OCI-LY3 (cell line): ENCODE measurements around the gene MX1.

ENCODE experiments used
- H2AFZ ChIP-seq: fragments of 200-600, 300-600 bp; shearing (Covaris generic); 2 replicates; pipeline ENCODE4 v1.6.0; 2014; ENCODE audit warnings: antibody characterized with exemption, low read depth, low read length
- H3K27ac ChIP-seq: fragments of 200-600, 300-600 bp; sonication (generic); 2 replicates; pipeline ENCODE4 v1.5.1; 2014; ENCODE audit warnings: mild to moderate bottlenecking, low read length, moderate library complexity, mixed read lengths
- H3K27me3 ChIP-seq: fragments of 200-600, 300-600 bp; sonication (generic); 2 replicates; pipeline ENCODE4 v1.6.1; 2014; ENCODE audit warnings: low read depth, low read length, mixed read lengths
- H3K36me3 ChIP-seq: fragments of 200-600, 300-600 bp; sonication (generic); replicated peaks from 2 replicates; pipeline ENCODE3; 2014; ENCODE audit warnings: low read depth, low read length, mixed read lengths
- H3K4me1 ChIP-seq: fragments of 300-600, 200-600 bp; sonication (generic); 2 replicates; pipeline ENCODE4 v1.6.1; 2014; ENCODE audit warnings: low read length, mixed read lengths
- H3K4me2 ChIP-seq: fragments of 200-600, 300-600 bp; sonication (generic); 2 replicates; pipeline ENCODE4 v1.6.1; 2014; ENCODE audit warnings: low read length, mixed read lengths
- H3K4me3 ChIP-seq: fragments of 300-600, 200-600 bp; sonication (generic); 2 replicates; pipeline ENCODE4 v1.5.1; 2014; ENCODE audit warnings: antibody characterized with exemption, mild to moderate bottlenecking, low read length, moderate library complexity
- H3K79me2 ChIP-seq: fragments of 300-600, 200-600 bp; shearing (Covaris generic); 2 replicates; pipeline ENCODE4 v1.6.1; 2014; ENCODE audit warnings: mild to moderate bottlenecking, low read length, mixed read lengths
- H3K9ac ChIP-seq: fragments of 300-600, 200-600 bp; shearing (Covaris generic); 2 replicates; pipeline ENCODE4 v1.6.0; 2014; ENCODE audit warnings: mild to moderate bottlenecking, low read length, moderate library complexity
- H3K9me3 ChIP-seq: fragments of 200-600, 300-600 bp; shearing (Covaris generic); 2 replicates; pipeline ENCODE4 v1.6.1; 2014; ENCODE audit warnings: low read length, mixed read lengths; ENCODE audit not compliant: insufficient read depth
- H4K20me1 ChIP-seq: fragments of 200-600, 300-600 bp; sonication (generic); 2 replicates; pipeline ENCODE4 v1.6.1; 2016; ENCODE audit warnings: low read length, mixed read lengths; ENCODE audit not compliant: insufficient read depth
- CTCF ChIP-seq: fragments of 200-600, 300-600 bp; sonication (generic); IDR thresholded peaks from 2 replicates; pipeline ENCODE4 v1.5.1; 2014; ENCODE audit warnings: antibody characterized with exemption, low read length, low read depth
- EZH2phosphoT487 ChIP-seq: fragments of 200-600 bp; shearing (Covaris generic); IDR thresholded peaks from 2 replicates; pipeline ENCODE4 v1.6.1; 2018; ENCODE audit warnings: antibody characterized with exemption, mixed run types, low read depth

Gene MX1

GRCh38 chr21:41406340-41406739 is 19.7 kb upstream of the MX1 start:
- Histone ChIP-seq H3K36me3 (peaks cover 33% of the 10 kb centered on the region), H3K4me3 (no peak overlapping the region), H3K27me3 (no peaks in the 10 kb centered on the region), H4K20me1 (no peaks in the 10 kb centered on the region), H2AFZ (no peak overlapping the region), H3K79me2 (no peaks in the 10 kb centered on the region), H3K4me1 (no peaks in the 10 kb centered on the region), H3K9me3 (no peaks in the 10 kb centered on the region), H3K9ac (no peak overlapping the region), H3K27ac (no peak overlapping the region), H3K4me2 (no peak overlapping the region)
- TF ChIP-seq CTCF: no peak
- TF ChIP-seq EZH2phosphoT487: no peak

DNA sequence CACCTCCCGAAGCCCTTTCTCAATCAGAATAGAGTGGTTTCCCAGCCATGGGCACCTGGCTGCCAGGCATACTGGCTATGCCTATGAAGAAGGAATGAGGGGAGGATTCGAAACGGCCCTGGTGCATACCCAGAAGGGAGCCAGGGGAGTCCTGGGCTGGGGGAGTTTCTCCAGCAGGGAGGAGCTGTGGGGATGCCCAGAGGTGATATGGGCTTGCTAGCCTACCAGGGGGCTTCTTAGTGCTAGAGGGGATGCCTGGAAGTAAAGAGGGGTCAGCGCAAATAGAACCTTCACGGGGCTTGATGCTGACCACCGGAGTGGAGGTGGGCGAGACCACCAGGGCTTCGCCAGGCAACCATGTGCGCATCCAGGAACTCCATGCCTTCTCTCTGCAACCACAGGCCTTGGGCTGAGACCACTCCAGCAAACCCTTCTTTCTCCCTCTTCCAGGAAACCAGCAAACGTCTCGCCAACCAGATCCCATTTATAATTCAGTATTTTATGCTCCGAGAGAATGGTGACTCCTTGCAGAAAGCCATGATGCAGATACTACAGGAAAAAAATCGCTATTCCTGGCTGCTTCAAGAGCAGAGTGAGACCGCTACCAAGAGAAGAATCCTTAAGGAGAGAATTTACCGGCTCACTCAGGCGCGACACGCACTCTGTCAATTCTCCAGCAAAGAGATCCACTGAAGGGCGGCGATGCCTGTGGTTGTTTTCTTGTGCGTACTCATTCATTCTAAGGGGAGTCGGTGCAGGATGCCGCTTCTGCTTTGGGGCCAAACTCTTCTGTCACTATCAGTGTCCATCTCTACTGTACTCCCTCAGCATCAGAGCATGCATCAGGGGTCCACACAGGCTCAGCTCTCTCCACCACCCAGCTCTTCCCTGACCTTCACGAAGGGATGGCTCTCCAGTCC is 18.2 kb upstream of the MX1 start:
- TF ChIP-seq EZH2phosphoT487 (no peak), CTCF (no peak)
- H3K79me2 ChIP-seq: no peaks in the 10 kb centered on the region

GRCh38 chr21:41410361-41410760 is 15.7 kb upstream of the MX1 start:
- no peak for TF ChIP-seq CTCF
- no peak for TF ChIP-seq EZH2phosphoT487
- no peak overlapping the region for H3K9ac ChIP-seq

More for the DNA sequence above, 18.2 kb upstream of the MX1 start:
- Histone ChIP-seq H3K4me3 (no peak overlapping the region), H3K36me3 (peaks cover 30% of the 10 kb centered on the region), H2AFZ (no peak overlapping the region), H3K4me1 (no peaks in the 10 kb centered on the region), H3K9me3 (no peaks in the 10 kb centered on the region), H4K20me1 (no peaks in the 10 kb centered on the region), H3K4me2 (no peak overlapping the region), H3K27ac (no peak overlapping the region), H3K9ac (no peak overlapping the region), H3K27me3 (no peaks in the 10 kb centered on the region)

GRCh38 chr21:41410767-41411448 is 15.1 kb upstream of the MX1 start:
- no peaks in the 10 kb centered on the region for H3K9me3 ChIP-seq
- no peak overlapping the region for H3K4me2 ChIP-seq
- no peak overlapping the region for H3K9ac ChIP-seq
- H3K36me3 ChIP-seq: peaks cover 20% of the 10 kb centered on the region
- TF ChIP-seq EZH2phosphoT487: no peak
- H2AFZ ChIP-seq: no peak overlapping the region
- no peaks in the 10 kb centered on the region for H3K27me3 ChIP-seq
- no peak overlapping the region for H3K4me3 ChIP-seq
- no peaks in the 10 kb centered on the region for H3K79me2 ChIP-seq
- H3K4me1 ChIP-seq: no peaks in the 10 kb centered on the region
- no peaks in the 10 kb centered on the region for H4K20me1 ChIP-seq
- H3K27ac ChIP-seq: no peak overlapping the region

More at GRCh38 chr21:41410361-41410760, 15.7 kb upstream of the MX1 start:
- H3K4me3 ChIP-seq: no peak overlapping the region
- no peak overlapping the region for H3K4me2 ChIP-seq
- no peaks in the 10 kb centered on the region for H3K79me2 ChIP-seq
- peaks cover 21% of the 10 kb centered on the region for H3K36me3 ChIP-seq
- H3K9me3 ChIP-seq: no peaks in the 10 kb centered on the region
- H3K4me1 ChIP-seq: no peaks in the 10 kb centered on the region
- no peak overlapping the region for H3K27ac ChIP-seq
- no peaks in the 10 kb centered on the region for H3K27me3 ChIP-seq
- H2AFZ ChIP-seq: no peak overlapping the region
- no peaks in the 10 kb centered on the region for H4K20me1 ChIP-seq
